Spleen (tissue), 7 donors: ENCODE data around the gene MEOX1.
A peak's percentile ranks its signal among the peaks of the same experiment; 100 is the strongest.

Experiments
- CTCF ChIP-seq, 11 experiments: fragments of 200-600 bp in 7 of 11; fragments of 450-650 bp in 4 of 11; sonication (generic) in 4 of 11; IDR thresholded peaks in 8 of 11; conservative IDR thresholded peaks in 3 of 11; 1 replicate in 7 of 11; 2 replicates in 4 of 11; pipeline versions ENCODE4 v1.4.0 to v1.8.0; 2016 to 2021; ENCODE audit warnings: antibody characterized with exemption in 11 of 11, inconsistent platforms in 4 of 11, mild to moderate bottlenecking in 1 of 11
- POLR2AphosphoS5 ChIP-seq, 3 donors: sonication (generic); formaldehyde crosslinking; IDR thresholded peaks; one replicate each; pipeline ENCODE4 v1.5.1; 2017; ENCODE audit warnings: antibody characterized with exemption in 3 of 3
- donor health status: DM: no; HTN: no; CAD: no; lungs with moderate emphysema.
- donor health status: DM: no; HTN: no; CAD: no.
- donor health status: DM: no; HTN: no; CAD: no.

GRCh38 chr17:43660816-43661493, 767 bp downstream of the MEOX1 start:
- TF ChIP-seq CTCF (IDR thresholded peaks at IDR 0.05 in 8 of 11, conservative IDR thresholded peaks at IDR 0.05 in 3 of 11) (no peak), POLR2AphosphoS5 (IDR thresholded peaks at IDR 0.05) (peak in 1 of 3 donors; percentile 4)
